ENCODE data around the gene HSP90AB1.

The HSP90AB1 gene

GRCh38 chr6:44235891-44236516, 10.9 kb upstream of the HSP90AB1 start:
- no peak for DNase-seq

DNA sequence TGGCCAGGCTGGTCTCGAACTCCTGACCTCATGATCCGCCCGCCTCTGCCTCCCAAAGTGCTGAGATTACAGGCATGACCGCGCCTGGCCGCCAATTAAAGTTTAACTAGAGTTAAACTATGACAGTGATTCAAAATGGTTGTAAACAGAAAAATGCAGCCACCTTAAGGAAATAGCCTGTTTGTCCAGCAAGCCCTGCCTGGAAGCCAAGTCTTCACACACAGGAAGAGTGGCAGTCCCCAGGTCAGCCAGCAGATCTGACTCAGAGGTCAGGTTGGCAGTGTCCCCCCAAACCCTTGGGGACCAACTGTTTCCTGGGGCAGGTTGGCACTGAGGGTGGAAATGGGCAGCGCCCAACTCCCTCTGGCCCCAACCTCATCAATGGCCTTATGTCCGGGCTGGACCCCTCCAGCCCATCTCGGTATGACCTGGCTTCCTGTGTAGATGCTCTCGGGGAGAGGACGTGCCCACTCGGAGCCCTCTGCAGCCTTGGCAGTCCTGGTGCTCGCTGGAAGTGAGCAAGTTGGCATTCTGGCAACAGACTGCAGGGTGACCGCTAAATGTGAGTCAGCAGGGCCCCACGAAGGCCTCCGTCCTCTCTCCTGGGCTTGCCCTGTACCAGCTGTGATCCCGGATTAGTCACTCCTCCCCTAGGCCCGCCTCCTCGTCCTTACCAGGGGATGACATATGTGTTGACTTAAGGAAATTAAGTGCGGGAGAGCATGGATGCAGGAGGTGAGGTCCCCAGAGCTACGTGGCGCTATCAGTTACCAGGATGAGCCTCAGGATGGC, 9.7 kb upstream of the HSP90AB1 start:
- DNase-seq: peak; percentile 88 to 92

DNA sequence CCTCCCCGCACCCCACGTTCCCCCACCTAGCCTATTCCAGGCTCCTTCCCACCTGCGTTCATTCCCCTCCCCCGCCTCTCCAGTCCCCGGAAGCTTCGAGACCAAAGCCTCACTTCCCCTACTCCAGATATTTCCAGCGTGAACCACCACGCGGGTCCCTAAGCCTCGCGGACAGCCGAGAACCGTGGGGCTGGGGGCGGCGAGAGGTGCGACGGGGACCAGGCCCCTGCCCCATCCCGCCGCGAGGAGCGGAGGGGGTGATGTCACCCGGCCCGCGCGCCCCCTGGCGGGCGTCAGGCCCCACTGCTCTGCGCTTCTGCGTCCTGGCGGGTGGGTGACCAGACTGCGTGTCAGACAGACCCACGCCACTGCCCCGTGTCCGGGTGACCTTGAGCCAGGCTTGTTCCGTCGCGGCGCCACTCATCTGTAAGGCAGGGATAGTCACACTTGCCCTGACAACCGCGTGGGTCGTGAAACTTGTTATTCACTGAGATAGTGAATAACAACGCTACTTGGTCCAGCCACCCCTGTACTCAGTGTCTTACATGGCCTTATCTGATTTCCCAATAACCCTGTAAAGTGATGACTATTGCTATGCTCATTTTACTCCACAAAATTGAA, 9.0 kb upstream of the HSP90AB1 start:
- DNase-seq: peak; percentile 33 to 63

GRCh38 chr6:44238687-44239350, 8.1 kb upstream of the HSP90AB1 start:
- peak in 1 of 2 experiments; percentile 28 for DNase-seq

GRCh38 chr6:44243345-44243744, 3.6 kb upstream of the HSP90AB1 start:
- no peak for DNase-seq

GRCh38 chr6:44245391-44245911, 1.4 kb upstream of the HSP90AB1 start:
- no peak for DNase-seq

DNA sequence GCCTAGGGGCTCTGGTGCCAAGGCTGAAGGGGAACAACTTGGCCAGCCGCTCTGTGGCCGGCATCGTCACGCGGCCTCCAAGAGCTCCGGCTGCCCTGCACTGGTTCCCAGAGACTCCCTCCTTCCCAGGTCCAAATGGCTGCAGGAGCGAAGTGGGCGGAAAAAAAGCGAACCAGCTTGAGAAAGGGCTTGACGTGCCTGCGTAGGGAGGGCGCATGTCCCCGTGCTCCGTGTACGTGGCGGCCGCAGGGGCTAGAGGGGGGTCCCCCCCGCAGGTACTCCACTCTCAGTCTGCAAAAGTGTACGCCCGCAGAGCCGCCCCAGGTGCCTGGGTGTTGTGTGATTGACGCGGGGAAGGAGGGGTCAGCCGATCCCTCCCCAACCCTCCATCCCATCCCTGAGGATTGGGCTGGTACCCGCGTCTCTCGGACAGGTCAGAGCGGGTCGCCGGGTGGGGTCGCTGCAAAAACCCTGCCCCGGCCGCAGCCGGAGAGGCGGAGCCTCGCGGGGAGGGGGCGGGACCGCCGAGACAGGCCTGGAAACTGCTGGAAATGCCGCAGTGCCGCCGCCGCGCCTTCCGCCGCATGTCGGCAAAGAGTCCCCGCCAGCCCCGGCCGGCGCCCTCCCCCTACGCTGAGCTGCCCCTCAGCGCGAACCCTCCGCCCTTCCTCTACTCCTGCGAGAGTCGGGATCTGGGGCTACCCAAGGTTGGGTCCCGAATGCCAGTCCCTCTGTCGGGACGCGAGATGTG, 814 bp upstream of the HSP90AB1 start:
- DNase-seq: peak; percentile 76 to 94

DNA sequence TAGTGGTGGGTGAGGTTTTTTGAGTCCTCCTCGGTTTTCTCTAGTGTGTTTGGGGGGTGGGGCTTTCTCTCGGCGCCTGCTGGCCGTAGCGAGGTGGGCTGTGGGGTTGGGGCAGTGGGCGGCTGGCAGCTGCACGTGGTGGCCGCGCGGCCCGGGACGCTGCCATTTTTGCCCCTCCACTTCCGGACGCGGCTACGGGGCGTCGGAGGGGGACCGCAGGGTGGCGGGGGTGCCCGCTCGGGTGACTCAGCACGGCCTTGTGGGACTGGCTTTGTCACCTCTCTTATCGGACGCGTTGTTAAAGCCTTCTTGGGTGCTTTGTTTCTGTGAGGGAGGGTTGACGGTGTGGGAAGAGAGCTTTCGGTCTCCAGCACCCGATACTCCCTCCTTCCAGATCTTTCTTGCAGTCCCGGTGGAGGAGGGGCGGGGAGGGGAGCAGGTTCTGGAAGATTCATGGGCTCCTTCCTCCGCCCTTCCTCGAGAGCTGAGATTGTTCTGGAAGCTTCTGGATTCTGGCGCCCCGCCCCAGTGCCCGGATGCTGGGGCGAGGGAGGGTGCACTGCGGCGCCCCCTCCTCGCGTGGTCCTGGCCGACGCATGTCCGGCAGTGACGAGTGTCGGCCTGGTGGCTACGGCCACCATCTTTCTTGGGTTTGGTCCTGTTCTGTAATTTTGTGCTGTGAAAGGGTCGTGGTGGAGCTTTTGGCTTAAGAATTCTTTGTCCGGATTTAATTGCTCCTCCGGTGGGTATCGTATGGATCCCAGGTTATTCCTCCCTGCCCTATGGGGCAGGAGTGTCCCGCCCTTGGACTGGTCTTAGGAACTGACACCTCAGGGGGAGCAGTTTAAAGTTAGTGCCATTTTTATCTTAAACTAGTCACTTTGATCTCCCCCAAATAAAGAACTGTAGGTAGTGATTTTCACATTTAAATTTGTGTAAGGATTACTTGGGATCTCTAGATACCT, 719 bp downstream of the HSP90AB1 start:
- no peak for DNase-seq

GRCh38 chr6:44248579-44248978, 1.7 kb downstream of the HSP90AB1 start:
- DNase-seq: no peak

DNA sequence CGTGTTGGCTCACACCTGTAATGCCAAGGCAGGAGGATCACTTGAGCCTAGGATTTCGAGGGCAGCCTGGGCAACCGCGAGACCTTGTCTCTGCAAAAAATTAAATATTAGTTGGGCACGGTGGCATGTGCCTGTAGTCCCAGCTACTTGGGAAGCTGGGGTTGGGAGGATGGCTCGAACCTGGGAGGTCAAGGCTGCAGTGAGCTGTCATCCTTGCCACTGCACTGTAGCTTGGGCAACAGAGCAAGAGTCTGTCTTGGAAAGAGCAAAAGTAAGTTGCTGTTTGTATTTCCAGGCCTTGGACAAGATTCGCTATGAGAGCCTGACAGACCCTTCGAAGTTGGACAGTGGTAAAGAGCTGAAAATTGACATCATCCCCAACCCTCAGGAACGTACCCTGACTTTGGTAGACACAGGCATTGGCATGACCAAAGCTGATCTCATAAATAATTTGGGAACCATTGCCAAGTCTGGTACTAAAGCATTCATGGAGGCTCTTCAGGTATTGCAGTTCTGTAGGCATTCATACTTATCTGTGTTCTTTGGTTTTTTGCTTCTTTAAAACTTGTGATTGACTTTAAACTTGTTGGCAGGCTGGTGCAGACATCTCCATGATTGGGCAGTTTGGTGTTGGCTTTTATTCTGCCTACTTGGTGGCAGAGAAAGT, 2.3 kb downstream of the HSP90AB1 start:
- DNase-seq: no peak

GRCh38 chr6:44250067-44250717, 3.3 kb downstream of the HSP90AB1 start:
- no peak for DNase-seq

- DNase-seq: no peak
Observed at GRCh38 chr6:44250718-44251123, 3.8 kb downstream of the HSP90AB1 start.

- no peak for DNase-seq
Observed at GRCh38 chr6:44251576-44252524, 4.9 kb downstream of the HSP90AB1 start.

DNA sequence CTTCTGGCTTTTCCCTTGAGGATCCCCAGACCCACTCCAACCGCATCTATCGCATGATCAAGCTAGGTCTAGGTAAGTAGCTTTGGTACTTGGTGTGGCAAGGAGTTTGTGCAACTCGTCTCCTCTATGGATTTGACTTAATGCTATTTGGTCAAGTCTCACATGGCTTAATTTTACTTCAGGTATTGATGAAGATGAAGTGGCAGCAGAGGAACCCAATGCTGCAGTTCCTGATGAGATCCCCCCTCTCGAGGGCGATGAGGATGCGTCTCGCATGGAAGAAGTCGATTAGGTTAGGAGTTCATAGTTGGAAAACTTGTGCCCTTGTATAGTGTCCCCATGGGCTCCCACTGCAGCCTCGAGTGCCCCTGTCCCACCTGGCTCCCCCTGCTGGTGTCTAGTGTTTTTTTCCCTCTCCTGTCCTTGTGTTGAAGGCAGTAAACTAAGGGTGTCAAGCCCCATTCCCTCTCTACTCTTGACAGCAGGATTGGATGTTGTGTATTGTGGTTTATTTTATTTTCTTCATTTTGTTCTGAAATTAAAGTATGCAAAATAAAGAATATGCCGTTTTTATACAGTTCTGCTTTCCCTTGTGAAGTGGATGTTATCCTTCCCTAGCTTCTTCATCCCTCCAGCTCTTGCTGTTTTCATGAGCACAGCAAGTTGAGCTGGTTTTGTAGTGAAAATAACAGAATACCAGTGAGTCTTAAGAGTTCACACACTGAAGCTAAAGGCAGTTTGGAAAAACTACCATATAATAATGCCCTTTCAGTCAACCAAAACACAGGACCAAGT, 6.6 kb downstream of the HSP90AB1 start:
- peak in 1 of 2 experiments; percentile 44 for DNase-seq

- DNase-seq: no peak
Observed at GRCh38 chr6:44254191-44255104, 7.5 kb downstream of the HSP90AB1 start.

DNA sequence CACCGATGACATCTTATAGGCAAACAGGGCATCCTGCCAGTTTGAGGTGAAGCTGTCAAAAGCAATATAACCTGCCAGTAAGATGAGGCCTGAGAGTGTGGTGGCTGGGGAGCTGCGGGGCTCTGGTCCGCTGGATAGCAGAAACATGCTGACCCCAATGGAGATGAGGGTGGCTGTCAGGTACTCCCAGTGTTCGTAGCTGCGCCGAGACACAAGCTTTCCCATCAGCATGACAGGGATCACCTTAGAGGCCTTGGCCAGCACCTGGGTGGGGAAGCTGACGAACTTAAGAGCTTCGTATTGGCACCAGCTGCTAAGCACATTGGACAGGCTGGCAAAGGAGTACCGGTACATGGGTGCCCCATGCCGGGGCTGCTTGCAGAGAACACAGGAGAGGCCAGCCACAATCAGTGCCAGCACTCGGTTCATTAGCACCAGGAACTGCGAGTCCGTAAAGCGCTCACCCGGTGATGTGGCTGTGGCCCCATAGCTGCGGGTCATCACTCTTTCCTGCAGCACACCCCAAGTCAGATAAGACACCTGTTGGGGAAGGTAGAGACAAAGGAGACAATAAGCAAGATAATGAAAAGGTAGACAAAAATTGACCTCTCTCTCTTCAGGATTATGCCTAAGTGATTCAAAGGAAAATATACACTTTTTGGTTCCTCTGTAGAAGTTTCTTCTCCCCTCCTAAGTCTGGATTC, 8.4 kb downstream of the HSP90AB1 start:
- peak in 1 of 2 experiments; percentile 24 for DNase-seq
